Measurements from ENCODE around the gene MTAP.

The MTAP gene

GRCh38 chr9:21758540-21758939 lies 43.9 kb upstream of the MTAP start:
- no peak overlapping the region for H3K4me2 ChIP-seq (ENCODE audit: insufficient read depth, low read length)

GRCh38 chr9:21761309-21761901 lies 41.0 kb upstream of the MTAP start:
- Histone ChIP-seq H3K9me3 (ENCODE audit: insufficient read depth, low read length, severe bottlenecking) (no peaks in the 10 kb centered on the region), H3K27ac (ENCODE audit: low read length) (no peak overlapping the region), H2AFZ (ENCODE audit: low read depth, low read length) (no peak overlapping the region), H3K4me3 (ENCODE audit: low read depth in 1 of 2, low read length in 2 of 2) (no peak overlapping the region), H3K9ac (ENCODE audit: low read depth, low read length) (no peak overlapping the region), H3K27me3 (ENCODE audit: insufficient read depth, low read length, poor library complexity) (peaks cover 7% of the 10 kb centered on the region), H3K4me1 (ENCODE audit: insufficient read depth, low read length) (no peaks in the 10 kb centered on the region), H3K4me2 (ENCODE audit: insufficient read depth, low read length) (no peak overlapping the region), H4K20me1 (ENCODE audit: insufficient read depth, low read length) (no peaks in the 10 kb centered on the region), H3K79me2 (ENCODE audit: insufficient read depth, low read length) (no peaks in the 10 kb centered on the region), H3K36me3 (ENCODE audit: insufficient read depth, low read length) (no peaks in the 10 kb centered on the region)
- DNase-seq, result no peak
- TF ChIP-seq, protein P1, sequence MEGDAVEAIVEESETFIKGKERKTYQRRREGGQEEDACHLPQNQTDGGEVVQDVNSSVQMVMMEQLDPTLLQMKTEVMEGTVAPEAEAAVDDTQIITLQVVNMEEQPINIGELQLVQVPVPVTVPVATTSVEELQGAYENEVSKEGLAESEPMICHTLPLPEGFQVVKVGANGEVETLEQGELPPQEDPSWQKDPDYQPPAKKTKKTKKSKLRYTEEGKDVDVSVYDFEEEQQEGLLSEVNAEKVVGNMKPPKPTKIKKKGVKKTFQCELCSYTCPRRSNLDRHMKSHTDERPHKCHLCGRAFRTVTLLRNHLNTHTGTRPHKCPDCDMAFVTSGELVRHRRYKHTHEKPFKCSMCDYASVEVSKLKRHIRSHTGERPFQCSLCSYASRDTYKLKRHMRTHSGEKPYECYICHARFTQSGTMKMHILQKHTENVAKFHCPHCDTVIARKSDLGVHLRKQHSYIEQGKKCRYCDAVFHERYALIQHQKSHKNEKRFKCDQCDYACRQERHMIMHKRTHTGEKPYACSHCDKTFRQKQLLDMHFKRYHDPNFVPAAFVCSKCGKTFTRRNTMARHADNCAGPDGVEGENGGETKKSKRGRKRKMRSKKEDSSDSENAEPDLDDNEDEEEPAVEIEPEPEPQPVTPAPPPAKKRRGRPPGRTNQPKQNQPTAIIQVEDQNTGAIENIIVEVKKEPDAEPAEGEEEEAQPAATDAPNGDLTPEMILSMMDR (IDR thresholded peaks at IDR 0.05; ENCODE audit: borderline replicate concordance, extremely low read depth, low read length, poor library complexity, severe bottlenecking), result no peak
- TF ChIP-seq EZH2 (IDR thresholded peaks at IDR 0.05; ENCODE audit: borderline replicate concordance, low read depth, low read length, severe bottlenecking), result no peak
- ATAC-seq (ENCODE audit: insufficient read depth, low read depth), result no peak

More at GRCh38 chr9:21758540-21758939, 43.9 kb upstream of the MTAP start:
- H3K4me3 ChIP-seq (ENCODE audit: low read depth in 1 of 2, low read length in 2 of 2), result no peak overlapping the region
- H3K27me3 ChIP-seq (ENCODE audit: insufficient read depth, low read length, poor library complexity), result peaks cover 3% of the 10 kb centered on the region
- no peaks in the 10 kb centered on the region for H3K4me1 ChIP-seq (ENCODE audit: insufficient read depth, low read length)
- no peaks in the 10 kb centered on the region for H4K20me1 ChIP-seq (ENCODE audit: insufficient read depth, low read length)
- DNase-seq (no peak), ATAC-seq (ENCODE audit: insufficient read depth, low read depth) (no peak)
- TF ChIP-seq EZH2 (IDR thresholded peaks at IDR 0.05; ENCODE audit: borderline replicate concordance, low read depth, low read length, severe bottlenecking), result no peak
- TF ChIP-seq, protein P1 (IDR thresholded peaks at IDR 0.05; ENCODE audit: borderline replicate concordance, extremely low read depth, low read length, poor library complexity, severe bottlenecking), result no peak
- no peaks in the 10 kb centered on the region for H3K9me3 ChIP-seq (ENCODE audit: insufficient read depth, low read length, severe bottlenecking)
- H2AFZ ChIP-seq (ENCODE audit: low read depth, low read length), result no peak overlapping the region
- H3K27ac ChIP-seq (ENCODE audit: low read length), result no peak overlapping the region
- no peak overlapping the region for H3K9ac ChIP-seq (ENCODE audit: low read depth, low read length)
- no peaks in the 10 kb centered on the region for H3K79me2 ChIP-seq (ENCODE audit: insufficient read depth, low read length)
- H3K36me3 ChIP-seq (ENCODE audit: insufficient read depth, low read length), result no peaks in the 10 kb centered on the region

- Histone ChIP-seq H3K27ac (ENCODE audit: low read length) (no peak overlapping the region), H2AFZ (ENCODE audit: low read depth, low read length) (no peak overlapping the region), H3K4me2 (ENCODE audit: insufficient read depth, low read length) (no peak overlapping the region), H3K9me3 (ENCODE audit: insufficient read depth, low read length, severe bottlenecking) (no peaks in the 10 kb centered on the region), H3K9ac (ENCODE audit: low read depth, low read length) (no peak overlapping the region), H3K4me1 (ENCODE audit: insufficient read depth, low read length) (no peaks in the 10 kb centered on the region), H3K27me3 (ENCODE audit: insufficient read depth, low read length, poor library complexity) (peaks cover 9% of the 10 kb centered on the region), H3K36me3 (ENCODE audit: insufficient read depth, low read length) (no peaks in the 10 kb centered on the region), H3K4me3 (ENCODE audit: low read depth in 1 of 2, low read length in 2 of 2) (no peak overlapping the region), H3K79me2 (ENCODE audit: insufficient read depth, low read length) (no peaks in the 10 kb centered on the region), H4K20me1 (ENCODE audit: insufficient read depth, low read length) (no peaks in the 10 kb centered on the region)
- TF ChIP-seq EZH2 (IDR thresholded peaks at IDR 0.05; ENCODE audit: borderline replicate concordance, low read depth, low read length, severe bottlenecking), result no peak
- TF ChIP-seq, protein P1 (IDR thresholded peaks at IDR 0.05; ENCODE audit: borderline replicate concordance, extremely low read depth, low read length, poor library complexity, severe bottlenecking), result no peak
- DNase-seq, result no peak
- no peak for ATAC-seq (ENCODE audit: insufficient read depth, low read depth)
These were observed 40.4 kb upstream of the MTAP start for GRCh38 chr9:21762064-21762463.
